Esophagus muscularis mucosa (tissue), 4 donors: ENCODE results near the gene ZNF618. TPM values are rescaled to one million over a fixed set of nuclear protein-coding genes. Genes with fewer than 3 reads are reported as not detected.
"Not testable (repeated sequence)": the region's sequence is repeated elsewhere in the genome, so short reads cannot be mapped to it uniquely, and the experiment has no call there.

Experiments used
- DNase-seq: peaks from one replicate; pipeline ENCODE4 v3.0.0-alpha.2; 2017; ENCODE audit errors: extremely low spot score
- H3K27ac ChIP-seq, 4 donors: fragments of 200-600 bp; sonication (generic); replicated peaks in 1 of 4; 1 replicate in 3 of 4; 2 replicates in 1 of 4; pipeline ENCODE4 v1.5.1; 2016 to 2019; ENCODE audit warnings: mild to moderate bottlenecking in 1 of 4
- H3K27me3 ChIP-seq, 4 donors: fragments of 200-600 bp; sonication (generic); one replicate each; pipeline versions ENCODE4 v1.5.1 to v1.6.0; 2016 to 2019
- H3K36me3 ChIP-seq, 4 donors: fragments of 200-600 bp; sonication (generic); one replicate each; pipeline ENCODE4 v1.5.1; 2016 to 2019
- H3K4me1 ChIP-seq, 4 donors: fragments of 200-600 bp; sonication (generic); one replicate each; pipeline ENCODE4 v1.5.1; 2016 to 2019
- H3K4me3 ChIP-seq, 4 donors: fragments of 200-600 bp; sonication (generic); 1 replicate in 2 of 4; 2 replicates in 2 of 4; pipeline ENCODE4 v1.5.1; 2016 to 2019; ENCODE audit warnings: mild to moderate bottlenecking in 4 of 4, moderate library complexity in 1 of 4
- H3K9me3 ChIP-seq, 4 donors: fragments of 200-600 bp; sonication (generic); 1 replicate in 3 of 4; 2 replicates in 1 of 4; pipeline ENCODE4 v1.5.1; 2016 to 2019
- CTCF ChIP-seq, 3 experiments: fragments of 200-600 bp in 2 of 3; fragments of 450-650 bp in 1 of 3; sonication (generic) in 2 of 3; IDR thresholded peaks; one replicate each; pipeline ENCODE4 v1.5.1; 2017 to 2019; ENCODE audit warnings: antibody characterized with exemption in 3 of 3, mild to moderate bottlenecking in 2 of 3, moderate library complexity in 1 of 3
- EP300 ChIP-seq: sonication (generic); formaldehyde crosslinking; IDR thresholded peaks from one replicate; pipeline ENCODE4 v1.6.1; 2017; ENCODE audit warnings: antibody characterized with exemption
- POLR2A ChIP-seq: fragments of 450-650 bp; IDR thresholded peaks from one replicate; pipeline ENCODE4 v1.6.1; 2017; ENCODE audit warnings: antibody characterized with exemption, moderate library complexity, mild to moderate bottlenecking, low read depth
- POLR2AphosphoS5 ChIP-seq, 2 donors: sonication (generic); formaldehyde crosslinking; IDR thresholded peaks; one replicate each; pipeline ENCODE4 v1.6.1; 2017; ENCODE audit warnings: antibody characterized with exemption in 2 of 2
- WGBS: methylation state at CpG from one replicate; pipeline ENCODE4 v1.1.5; 2018; 5-methylcytosine and 5-hydroxymethylcytosine counted together
- intact Hi-C: fragments of 100-400 bp; cut with DNase I; formaldehyde crosslinking; loops from one replicate; pipeline ENCODE4 v1.15.1; 2023
- total RNA-seq, 4 donors: library from RNA; depleted of rRNA; stranded (reverse); fragments of >200 nt; gene quantifications; one replicate each; pipeline versions ENCODE4 v1.1.0 to v1.2.1, GENCODE V29; 2016

ZNF618 gene
- total RNA-seq, 4 donors from 2014 or later = 1.2 to 4.5 (median 2.6) TPM

GRCh38 chr9:113992994-113993393 lies 116.9 kb downstream of the ZNF618 start:
- TF ChIP-seq POLR2A = no peak
- TF ChIP-seq EP300 = no peak
- TF ChIP-seq POLR2AphosphoS5 (IDR thresholded peaks at IDR 0.05) = no peak
- TF ChIP-seq CTCF (IDR thresholded peaks at IDR 0.05) = no peak
- WGBS = 66% methylated on average over 6 of the region's 6 CpGs
- Histone ChIP-seq H3K36me3 (peaks cover 0 to 8% (median 0%) of the 10 kb centered on the region in 4 donors), H3K4me1 (peaks cover 32 to 50% (median 38%) of the 10 kb centered on the region in 4 donors), H3K27me3 (no peaks in the 10 kb centered on the region), H3K27ac (no peak overlapping the region), H3K9me3 (no peaks in the 10 kb centered on the region), H3K4me3 (peak overlapping the region in 1 of 4 donors; percentile 22)
- no peak for DNase-seq
- intact Hi-C loops = no loop called here

- no peak for DNase-seq
- H3K4me1 ChIP-seq = peaks cover 32 to 47% (median 38%) of the 10 kb centered on the region in 4 donors
Measured at GRCh38 chr9:113993838-113994540, 117.9 kb downstream of the ZNF618 start.

GRCh38 chr9:113995401-113995800 lies 119.3 kb downstream of the ZNF618 start:
- no peak overlapping the region for H3K27ac ChIP-seq
- no peak for DNase-seq
- H3K4me3 ChIP-seq = no peak overlapping the region
- no peaks in the 10 kb centered on the region for H3K9me3 ChIP-seq
- H3K27me3 ChIP-seq = no peaks in the 10 kb centered on the region
- TF ChIP-seq POLR2AphosphoS5 (IDR thresholded peaks at IDR 0.05) (no peak), CTCF (IDR thresholded peaks at IDR 0.05) (no peak), POLR2A (no peak), EP300 (no peak)
- 80% methylated on average over 4 of the region's 4 CpGs for WGBS
- intact Hi-C loops = no loop called here
- no peaks in the 10 kb centered on the region for H3K36me3 ChIP-seq
- H3K4me1 ChIP-seq = peaks cover 31 to 39% (median 34%) of the 10 kb centered on the region in 4 donors

More at GRCh38 chr9:113993838-113994540, 117.9 kb downstream of the ZNF618 start:
- no peak overlapping the region for H3K4me3 ChIP-seq
- 26% methylated on average over 11 of the region's 14 CpGs for WGBS
- intact Hi-C loops = no loop called here
- no peaks in the 10 kb centered on the region for H3K36me3 ChIP-seq
- H3K27ac ChIP-seq = no peak overlapping the region
- TF ChIP-seq EP300 = no peak
- TF ChIP-seq POLR2AphosphoS5 (IDR thresholded peaks at IDR 0.05) = peak in 1 of 2 donors; percentile 54
- H3K27me3 ChIP-seq = no peaks in the 10 kb centered on the region
- H3K9me3 ChIP-seq = no peaks in the 10 kb centered on the region

- Histone ChIP-seq H3K27ac (no peak overlapping the region), H3K9me3 (no peaks in the 10 kb centered on the region), H3K4me1 (peaks cover 31 to 37% (median 34%) of the 10 kb centered on the region in 4 donors), H3K27me3 (no peaks in the 10 kb centered on the region), H3K4me3 (no peak overlapping the region), H3K36me3 (no peaks in the 10 kb centered on the region)
- DNase-seq = no peak
- intact Hi-C loops = no loop called here
- 90% methylated on average over 3 of the region's 3 CpGs for WGBS
- no peak for TF ChIP-seq POLR2A
- TF ChIP-seq CTCF (IDR thresholded peaks at IDR 0.05) = no peak
- no peak for TF ChIP-seq EP300
- no peak for TF ChIP-seq POLR2AphosphoS5 (IDR thresholded peaks at IDR 0.05)
Measured at GRCh38 chr9:113995963-113996362, 119.9 kb downstream of the ZNF618 start.

- Histone ChIP-seq H3K4me3 (no peak overlapping the region), H3K27ac (no peak overlapping the region), H3K9me3 (no peaks in the 10 kb centered on the region), H3K4me1 (peaks cover 25 to 31% (median 30%) of the 10 kb centered on the region in 4 donors), H3K36me3 (no peaks in the 10 kb centered on the region), H3K27me3 (no peaks in the 10 kb centered on the region)
- intact Hi-C loops = no loop called here
- 96% methylated on average over 6 of the region's 6 CpGs for WGBS
- TF ChIP-seq EP300 = no peak
- no peak for TF ChIP-seq CTCF (IDR thresholded peaks at IDR 0.05)
- no peak for TF ChIP-seq POLR2A
- TF ChIP-seq POLR2AphosphoS5 (IDR thresholded peaks at IDR 0.05) = no peak
- no peak for DNase-seq
Measured at GRCh38 chr9:113996531-113997001, 120.5 kb downstream of the ZNF618 start.

GRCh38 chr9:113997064-113997463 lies 121.0 kb downstream of the ZNF618 start:
- intact Hi-C loops = not testable (repeated sequence)
- 89% methylated on average over 3 of the region's 3 CpGs for WGBS
- H3K4me1 ChIP-seq = peaks cover 24 to 26% (median 25%) of the 10 kb centered on the region in 4 donors

More at GRCh38 chr9:113997064-113997463, 121.0 kb downstream of the ZNF618 start:
- not testable (repeated sequence) for H3K27me3 ChIP-seq, H3K9me3 ChIP-seq, H3K27ac ChIP-seq, DNase-seq, H3K36me3 ChIP-seq, H3K4me3 ChIP-seq
